D721Med (cell line): Measurements from ENCODE around the gene S1PR5.

Experiments used
- DNase-seq: peaks from one replicate; pipeline ENCODE4 v3.0.0; 2011; ENCODE audit warnings: low spot score; ENCODE audit not compliant: insufficient read length
- FAIRE-seq: peaks from 2 replicates; lab custom pipeline; 2011; peaks lifted over from hg19 to GRCh38; lab: Jason Lieb, UNC
- TF ChIP-seq, protein P1 (sequence below): IDR thresholded peaks from 2 replicates; pipeline ENCODE4 v1.5.1; 2012; ENCODE audit warnings: mild to moderate bottlenecking, control low read depth; ENCODE audit not compliant: insufficient read depth; ENCODE audit errors: missing control alignments

S1PR5 gene, protein sequence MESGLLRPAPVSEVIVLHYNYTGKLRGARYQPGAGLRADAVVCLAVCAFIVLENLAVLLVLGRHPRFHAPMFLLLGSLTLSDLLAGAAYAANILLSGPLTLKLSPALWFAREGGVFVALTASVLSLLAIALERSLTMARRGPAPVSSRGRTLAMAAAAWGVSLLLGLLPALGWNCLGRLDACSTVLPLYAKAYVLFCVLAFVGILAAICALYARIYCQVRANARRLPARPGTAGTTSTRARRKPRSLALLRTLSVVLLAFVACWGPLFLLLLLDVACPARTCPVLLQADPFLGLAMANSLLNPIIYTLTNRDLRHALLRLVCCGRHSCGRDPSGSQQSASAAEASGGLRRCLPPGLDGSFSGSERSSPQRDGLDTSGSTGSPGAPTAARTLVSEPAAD

GRCh38 chr19:10517361-10517759, at the start of gene S1PR5:
Gene S1PR5, minus strand, starts transcription at chr19:10517447. Its CDS starts 2,436 bp downstream, at chr19:10515011.
- FAIRE-seq (no peak), DNase-seq (no peak)
- TF ChIP-seq, protein P1, sequence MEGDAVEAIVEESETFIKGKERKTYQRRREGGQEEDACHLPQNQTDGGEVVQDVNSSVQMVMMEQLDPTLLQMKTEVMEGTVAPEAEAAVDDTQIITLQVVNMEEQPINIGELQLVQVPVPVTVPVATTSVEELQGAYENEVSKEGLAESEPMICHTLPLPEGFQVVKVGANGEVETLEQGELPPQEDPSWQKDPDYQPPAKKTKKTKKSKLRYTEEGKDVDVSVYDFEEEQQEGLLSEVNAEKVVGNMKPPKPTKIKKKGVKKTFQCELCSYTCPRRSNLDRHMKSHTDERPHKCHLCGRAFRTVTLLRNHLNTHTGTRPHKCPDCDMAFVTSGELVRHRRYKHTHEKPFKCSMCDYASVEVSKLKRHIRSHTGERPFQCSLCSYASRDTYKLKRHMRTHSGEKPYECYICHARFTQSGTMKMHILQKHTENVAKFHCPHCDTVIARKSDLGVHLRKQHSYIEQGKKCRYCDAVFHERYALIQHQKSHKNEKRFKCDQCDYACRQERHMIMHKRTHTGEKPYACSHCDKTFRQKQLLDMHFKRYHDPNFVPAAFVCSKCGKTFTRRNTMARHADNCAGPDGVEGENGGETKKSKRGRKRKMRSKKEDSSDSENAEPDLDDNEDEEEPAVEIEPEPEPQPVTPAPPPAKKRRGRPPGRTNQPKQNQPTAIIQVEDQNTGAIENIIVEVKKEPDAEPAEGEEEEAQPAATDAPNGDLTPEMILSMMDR, result no peak

DNA sequence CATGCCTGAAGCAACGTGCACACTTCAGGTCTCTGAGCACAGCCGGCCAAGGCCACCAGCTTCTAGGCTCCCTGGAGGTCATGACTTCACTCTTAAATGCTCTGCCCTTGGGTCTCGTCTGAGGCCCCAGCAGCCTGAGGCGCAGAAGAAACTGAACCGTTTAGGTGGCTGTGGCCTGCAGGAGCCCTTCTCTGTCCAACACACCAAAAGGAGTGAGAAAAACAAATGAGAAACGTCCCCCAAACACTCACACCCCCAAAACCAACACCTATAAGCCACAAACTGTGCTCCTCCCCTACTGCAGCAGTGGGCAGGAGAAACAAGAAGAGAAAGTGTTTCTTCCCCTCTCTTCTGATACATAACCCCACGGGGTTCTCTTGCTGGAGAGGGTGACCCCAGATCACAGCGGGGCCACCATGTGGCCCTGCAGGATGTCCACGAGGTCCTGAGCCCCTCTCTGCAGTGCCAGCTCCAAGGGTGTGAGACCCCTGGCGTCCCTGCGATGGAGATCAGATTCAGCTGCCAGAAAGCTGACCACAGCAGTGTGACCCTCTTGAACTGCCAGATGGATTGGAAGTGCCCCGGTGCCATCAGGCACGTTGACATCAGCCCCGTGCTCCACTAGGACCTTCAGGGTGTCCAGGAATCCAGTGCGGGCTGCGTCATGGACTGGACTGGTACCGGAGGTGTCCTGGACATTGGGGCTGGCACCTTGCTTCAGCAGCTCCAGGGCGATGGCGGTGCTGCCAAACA, 49.6 kb upstream of the S1PR5 start:
- TF ChIP-seq, protein P1, result no peak
- FAIRE-seq, result no peak
- no peak for DNase-seq

DNA sequence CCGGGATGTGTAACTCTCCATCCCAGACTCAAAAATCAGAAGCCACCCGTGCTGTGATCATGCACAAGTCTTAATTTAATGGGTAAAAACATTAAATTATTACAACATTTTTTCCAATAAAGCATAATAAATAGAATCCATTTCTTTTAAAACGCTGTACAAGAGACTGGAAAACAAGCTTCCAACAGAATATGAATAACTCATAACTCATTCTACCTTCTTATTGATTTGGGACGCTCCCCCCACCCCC, 49.1 kb upstream of the S1PR5 start:
- DNase-seq (no peak), FAIRE-seq (no peak)
- TF ChIP-seq, protein P1, result no peak

GRCh38 chr19:10565567-10566407, 48.5 kb upstream of the S1PR5 start, which contains the start of gene KRI1:
Gene KRI1, minus strand, starts transcription at chr19:10566010. Its CDS starts 11 bp downstream, at chr19:10565999.
- FAIRE-seq (no peak), DNase-seq (peak; percentile 100)
- TF ChIP-seq, protein P1, result no peak

GRCh38 chr19:10565028-10565566, 47.9 kb upstream of the S1PR5 start:
- DNase-seq (no peak), FAIRE-seq (no peak)
- TF ChIP-seq, protein P1, result peak; percentile 31

DNA sequence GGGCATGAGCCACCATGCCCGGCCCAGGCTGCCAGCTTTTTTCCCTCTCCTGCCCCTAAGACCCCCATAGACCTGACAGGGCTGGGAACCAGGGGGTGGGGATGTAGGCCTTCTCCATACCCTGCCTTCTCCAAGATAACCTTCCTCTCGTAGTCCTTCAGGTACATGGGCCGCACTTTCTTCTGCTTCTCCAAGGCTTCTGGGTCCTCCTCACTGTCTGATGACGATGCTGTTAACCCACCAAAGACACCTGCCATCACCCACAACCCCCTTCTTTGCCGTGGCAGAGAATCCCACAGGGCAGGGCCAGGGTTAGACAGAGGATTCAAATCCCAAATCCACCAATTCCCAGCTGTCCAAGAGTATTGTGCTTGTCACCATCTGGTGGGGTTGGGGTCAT, 45.4 kb upstream of the S1PR5 start:
- DNase-seq (no peak), FAIRE-seq (no peak)
- TF ChIP-seq, protein P1, result no peak
